Liver (tissue), 3 donors: Measurements from ENCODE around the gene PCDHA1.
"Not testable (repeated sequence)": the region's sequence is repeated elsewhere in the genome, so short reads cannot be mapped to it uniquely, and the experiment has no call there.

Experiments
- NR2F2 ChIP-seq: IDR thresholded peaks from 2 replicates; pipeline ENCODE4 v1.6.1; 2016; ENCODE audit warnings: antibody characterized with exemption
- REST ChIP-seq: IDR thresholded peaks from 2 replicates; pipeline ENCODE4 v1.6.1; 2016; ENCODE audit warnings: antibody characterized with exemption, mild to moderate bottlenecking
- TF ChIP-seq, protein P1 (sequence below): fragments of 150-350 bp; IDR thresholded peaks from 2 replicates; pipeline ENCODE4 v1.5.1; 2017; ENCODE audit warnings: improper control_type of control experiment, low read depth, low read length; ENCODE audit not compliant: missing input control
- TF ChIP-seq, protein P2 (sequence below): IDR thresholded peaks from 2 replicates; pipeline ENCODE4 v1.6.1; 2016; ENCODE audit warnings: antibody characterized with exemption
- donor health status: healthy.
- donor health status: healthy.

GRCh38 chr5:140849831-140850634, 64.1 kb downstream of the PCDHA1 start:
- TF ChIP-seq, protein P1, sequence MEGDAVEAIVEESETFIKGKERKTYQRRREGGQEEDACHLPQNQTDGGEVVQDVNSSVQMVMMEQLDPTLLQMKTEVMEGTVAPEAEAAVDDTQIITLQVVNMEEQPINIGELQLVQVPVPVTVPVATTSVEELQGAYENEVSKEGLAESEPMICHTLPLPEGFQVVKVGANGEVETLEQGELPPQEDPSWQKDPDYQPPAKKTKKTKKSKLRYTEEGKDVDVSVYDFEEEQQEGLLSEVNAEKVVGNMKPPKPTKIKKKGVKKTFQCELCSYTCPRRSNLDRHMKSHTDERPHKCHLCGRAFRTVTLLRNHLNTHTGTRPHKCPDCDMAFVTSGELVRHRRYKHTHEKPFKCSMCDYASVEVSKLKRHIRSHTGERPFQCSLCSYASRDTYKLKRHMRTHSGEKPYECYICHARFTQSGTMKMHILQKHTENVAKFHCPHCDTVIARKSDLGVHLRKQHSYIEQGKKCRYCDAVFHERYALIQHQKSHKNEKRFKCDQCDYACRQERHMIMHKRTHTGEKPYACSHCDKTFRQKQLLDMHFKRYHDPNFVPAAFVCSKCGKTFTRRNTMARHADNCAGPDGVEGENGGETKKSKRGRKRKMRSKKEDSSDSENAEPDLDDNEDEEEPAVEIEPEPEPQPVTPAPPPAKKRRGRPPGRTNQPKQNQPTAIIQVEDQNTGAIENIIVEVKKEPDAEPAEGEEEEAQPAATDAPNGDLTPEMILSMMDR = not testable (repeated sequence)
- TF ChIP-seq, protein P2, sequence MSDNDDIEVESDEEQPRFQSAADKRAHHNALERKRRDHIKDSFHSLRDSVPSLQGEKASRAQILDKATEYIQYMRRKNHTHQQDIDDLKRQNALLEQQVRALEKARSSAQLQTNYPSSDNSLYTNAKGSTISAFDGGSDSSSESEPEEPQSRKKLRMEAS = not testable (repeated sequence)
- TF ChIP-seq REST, NR2F2: not testable (repeated sequence)
